ENCODE results near the gene PCDHGA3.

The PCDHGA3 gene

DNA sequence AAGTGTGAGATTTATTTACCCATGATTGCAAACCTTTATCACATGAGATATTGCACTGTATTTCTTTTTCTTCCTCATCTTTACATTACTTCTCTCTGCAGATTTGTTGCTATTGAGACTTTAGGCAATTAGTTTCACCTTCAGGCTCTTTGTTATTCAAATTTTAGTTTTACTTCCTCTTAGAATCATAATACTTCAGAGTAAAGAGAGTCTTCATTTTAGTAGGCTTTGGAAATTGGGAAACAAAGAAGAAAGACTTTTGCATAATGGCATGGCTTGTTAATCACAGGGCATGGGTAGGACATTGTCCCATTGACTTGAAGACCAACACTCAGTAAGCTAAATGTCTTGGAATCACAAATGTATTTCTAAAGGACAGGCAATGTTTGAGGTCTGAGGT is 19.1 kb downstream of the PCDHGA3 start:
- no peak overlapping the region for H3K4me3 ChIP-seq (ENCODE audit: low read depth, low read length)
- TF ChIP-seq, protein P1, sequence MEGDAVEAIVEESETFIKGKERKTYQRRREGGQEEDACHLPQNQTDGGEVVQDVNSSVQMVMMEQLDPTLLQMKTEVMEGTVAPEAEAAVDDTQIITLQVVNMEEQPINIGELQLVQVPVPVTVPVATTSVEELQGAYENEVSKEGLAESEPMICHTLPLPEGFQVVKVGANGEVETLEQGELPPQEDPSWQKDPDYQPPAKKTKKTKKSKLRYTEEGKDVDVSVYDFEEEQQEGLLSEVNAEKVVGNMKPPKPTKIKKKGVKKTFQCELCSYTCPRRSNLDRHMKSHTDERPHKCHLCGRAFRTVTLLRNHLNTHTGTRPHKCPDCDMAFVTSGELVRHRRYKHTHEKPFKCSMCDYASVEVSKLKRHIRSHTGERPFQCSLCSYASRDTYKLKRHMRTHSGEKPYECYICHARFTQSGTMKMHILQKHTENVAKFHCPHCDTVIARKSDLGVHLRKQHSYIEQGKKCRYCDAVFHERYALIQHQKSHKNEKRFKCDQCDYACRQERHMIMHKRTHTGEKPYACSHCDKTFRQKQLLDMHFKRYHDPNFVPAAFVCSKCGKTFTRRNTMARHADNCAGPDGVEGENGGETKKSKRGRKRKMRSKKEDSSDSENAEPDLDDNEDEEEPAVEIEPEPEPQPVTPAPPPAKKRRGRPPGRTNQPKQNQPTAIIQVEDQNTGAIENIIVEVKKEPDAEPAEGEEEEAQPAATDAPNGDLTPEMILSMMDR (IDR thresholded peaks at IDR 0.05; ENCODE audit: borderline replicate concordance, insufficient read depth, low read depth, low read length), result no peak

DNA sequence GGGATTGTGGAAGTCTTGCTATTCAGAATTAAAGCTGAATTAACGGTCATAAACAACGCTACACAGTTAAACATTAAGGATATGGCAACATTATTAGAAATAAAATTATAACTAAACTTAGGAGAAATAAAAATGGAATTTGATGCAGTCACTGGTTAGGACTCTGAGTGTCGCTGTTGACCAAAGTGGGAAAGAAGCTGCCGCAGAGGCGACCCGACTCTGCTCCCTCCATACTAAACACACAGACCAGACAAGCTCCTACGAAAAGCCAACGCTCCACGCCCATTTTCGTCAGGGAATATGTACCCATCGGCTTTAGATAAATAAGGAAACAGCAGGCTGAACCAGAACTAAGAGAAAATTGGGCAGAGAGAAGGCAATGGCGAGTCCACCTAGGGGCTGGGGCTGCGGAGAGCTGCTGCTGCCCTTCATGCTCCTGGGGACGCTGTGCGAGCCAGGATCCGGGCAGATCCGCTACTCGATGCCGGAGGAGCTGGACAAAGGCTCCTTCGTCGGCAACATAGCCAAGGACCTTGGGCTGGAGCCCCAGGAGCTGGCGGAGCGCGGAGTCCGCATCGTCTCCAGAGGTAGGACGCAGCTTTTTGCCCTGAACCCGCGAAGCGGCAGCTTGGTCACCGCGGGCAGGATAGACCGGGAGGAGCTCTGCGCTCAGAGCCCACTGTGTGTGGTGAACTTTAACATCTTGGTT is 20.5 kb downstream of the PCDHGA3 start, which contains the start of gene PCDHGA5:
Gene PCDHGA5 (plus strand): TSS at position 211 of the 709 bp plus-strand sequence. CDS start 169 bp downstream, at position 380.
- H3K4me3 ChIP-seq (ENCODE audit: low read depth, low read length), result no peak within 1 kb of the TSS
- TF ChIP-seq, protein P1 (IDR thresholded peaks at IDR 0.05; ENCODE audit: borderline replicate concordance, insufficient read depth, low read depth, low read length), result no peak

DNA sequence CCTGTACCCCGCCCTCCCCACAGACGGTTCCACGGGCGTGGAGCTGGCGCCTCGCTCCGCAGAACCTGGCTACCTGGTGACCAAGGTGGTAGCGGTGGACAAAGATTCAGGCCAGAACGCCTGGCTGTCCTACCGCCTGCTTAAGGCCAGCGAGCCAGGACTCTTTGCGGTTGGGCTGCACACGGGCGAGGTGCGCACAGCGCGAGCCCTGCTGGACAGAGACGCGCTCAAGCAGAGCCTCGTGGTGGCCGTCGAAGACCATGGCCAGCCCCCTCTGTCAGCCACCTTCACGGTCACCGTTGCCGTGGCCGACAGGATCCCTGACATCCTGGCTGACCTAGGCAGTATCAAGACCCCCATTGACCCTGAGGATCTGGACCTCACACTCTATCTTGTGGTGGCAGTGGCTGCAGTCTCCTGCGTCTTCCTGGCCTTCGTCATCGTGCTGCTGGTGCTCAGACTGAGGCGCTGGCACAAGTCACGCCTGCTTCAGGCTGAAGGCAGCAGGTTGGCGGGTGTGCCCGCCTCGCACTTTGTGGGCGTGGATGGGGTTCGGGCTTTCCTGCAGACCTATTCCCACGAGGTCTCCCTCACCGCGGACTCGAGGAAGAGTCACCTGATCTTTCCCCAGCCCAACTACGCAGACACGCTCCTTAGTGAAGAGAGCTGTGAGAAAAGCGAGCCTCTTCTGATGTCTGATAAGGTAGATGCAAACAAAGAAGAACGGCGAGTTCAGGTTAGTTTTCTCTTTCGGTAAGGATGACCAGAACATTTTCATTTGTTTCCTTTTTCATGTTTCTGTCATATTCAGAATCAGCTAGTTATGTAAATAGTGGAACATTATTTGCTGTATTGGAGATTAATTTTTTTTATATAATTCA is 22.6 kb downstream of the PCDHGA3 start:
- TF ChIP-seq, protein P1 (IDR thresholded peaks at IDR 0.05; ENCODE audit: borderline replicate concordance, insufficient read depth, low read depth, low read length), result no peak
- H3K4me3 ChIP-seq (ENCODE audit: low read depth, low read length), result no peak overlapping the region

DNA sequence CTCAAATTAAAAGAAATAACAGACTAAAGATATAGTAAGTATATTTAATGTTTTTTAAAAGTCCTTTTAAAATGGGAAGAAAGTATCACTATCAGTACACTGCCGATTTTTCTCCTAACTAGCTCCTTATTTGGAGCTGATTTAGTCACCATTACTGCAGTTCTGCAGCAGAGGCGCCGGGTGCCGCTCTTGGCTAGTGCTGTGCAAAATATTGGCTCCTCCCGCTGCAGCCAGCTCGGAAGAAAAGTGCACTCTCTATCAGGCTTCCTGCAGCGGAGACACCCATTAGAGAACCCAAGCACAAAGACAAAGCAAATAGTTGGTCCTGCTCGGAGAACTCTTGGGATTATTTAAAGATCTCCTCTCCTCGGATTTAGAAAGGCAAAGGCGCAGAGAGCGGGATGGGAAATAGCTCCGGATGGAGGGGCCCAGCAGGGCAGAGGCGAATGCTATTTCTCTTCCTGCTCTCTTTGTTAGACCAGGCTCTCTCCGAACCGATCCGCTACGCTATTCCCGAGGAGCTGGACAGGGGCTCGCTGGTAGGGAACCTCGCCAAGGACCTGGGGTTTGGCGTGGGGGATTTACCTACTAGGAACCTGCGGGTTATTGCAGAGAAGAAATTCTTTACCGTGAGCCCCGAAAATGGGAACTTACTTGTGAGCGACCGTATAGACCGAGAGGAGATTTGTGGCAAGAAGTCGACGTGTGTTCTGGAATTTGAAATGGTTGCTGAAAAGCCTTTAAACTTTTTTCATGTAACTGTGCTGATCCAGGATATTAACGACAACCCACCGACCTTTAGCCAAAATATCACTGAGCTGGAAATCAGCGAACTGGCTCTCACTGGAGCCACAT is 26.6 kb downstream of the PCDHGA3 start, which contains the start of gene PCDHGB3:
Gene PCDHGB3 (plus strand): TSS at position 249 of the 855 bp plus-strand sequence. CDS start 153 bp downstream, at position 402.
- TF ChIP-seq, protein P1 (IDR thresholded peaks at IDR 0.05; ENCODE audit: borderline replicate concordance, insufficient read depth, low read depth, low read length), result peak; percentile 31; the same call in 1 of the 2 replicates
- no peak within 1 kb of the TSS for H3K4me3 ChIP-seq (ENCODE audit: low read depth, low read length)

DNA sequence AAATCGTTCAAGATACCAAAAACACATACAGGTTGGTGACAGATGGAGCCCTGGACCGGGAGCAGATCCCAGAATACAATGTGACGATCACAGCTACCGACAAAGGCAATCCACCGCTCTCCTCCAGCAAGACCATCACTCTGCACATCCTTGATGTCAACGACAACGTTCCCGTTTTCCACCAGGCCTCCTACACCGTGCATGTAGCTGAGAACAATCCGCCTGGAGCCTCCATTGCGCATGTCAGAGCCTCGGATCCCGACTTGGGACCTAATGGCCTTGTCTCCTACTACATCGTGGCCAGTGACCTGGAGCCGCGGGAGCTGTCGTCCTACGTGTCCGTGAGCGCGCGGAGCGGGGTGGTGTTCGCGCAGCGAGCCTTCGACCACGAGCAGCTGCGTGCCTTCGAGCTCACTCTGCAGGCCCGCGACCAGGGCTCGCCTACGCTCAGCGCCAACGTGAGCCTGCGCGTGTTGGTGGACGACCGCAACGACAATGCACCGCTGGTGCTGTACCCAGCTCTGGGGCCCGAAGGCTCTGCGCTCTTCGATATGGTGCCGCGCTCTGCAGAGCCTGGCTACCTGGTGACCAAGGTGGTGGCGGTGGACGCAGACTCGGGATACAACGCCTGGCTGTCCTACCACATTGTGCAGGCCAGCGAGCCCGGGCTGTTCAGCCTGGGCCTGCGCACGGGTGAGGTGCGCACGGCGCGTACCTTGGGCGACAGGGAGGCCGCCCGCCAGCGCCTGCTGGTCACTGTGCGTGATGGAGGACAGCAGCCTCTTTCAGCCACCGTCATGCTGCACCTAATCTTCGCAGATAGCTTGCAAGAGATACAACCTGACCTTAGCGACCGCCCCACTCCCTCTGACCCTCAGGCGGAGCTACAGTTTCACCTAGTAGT is 28.2 kb downstream of the PCDHGA3 start:
- TF ChIP-seq, protein P1 (IDR thresholded peaks at IDR 0.05; ENCODE audit: borderline replicate concordance, insufficient read depth, low read depth, low read length), result no peak
- H3K4me3 ChIP-seq (ENCODE audit: low read depth, low read length), result no peak overlapping the region
